Measurements from ENCODE around the gene S100A2. TPM values are rescaled to one million over a fixed set of nuclear protein-coding genes. Genes with fewer than 3 reads are reported as not detected.
A peak's percentile ranks its signal among the peaks of the same experiment; 100 is the strongest.
"Not testable (repeated sequence)": the region's sequence is repeated elsewhere in the genome, so short reads cannot be mapped to it uniquely, and the experiment has no call there.

The S100A2 gene
- total RNA-seq, 1 donor from 2014 or later, result 5.6 TPM

DNA sequence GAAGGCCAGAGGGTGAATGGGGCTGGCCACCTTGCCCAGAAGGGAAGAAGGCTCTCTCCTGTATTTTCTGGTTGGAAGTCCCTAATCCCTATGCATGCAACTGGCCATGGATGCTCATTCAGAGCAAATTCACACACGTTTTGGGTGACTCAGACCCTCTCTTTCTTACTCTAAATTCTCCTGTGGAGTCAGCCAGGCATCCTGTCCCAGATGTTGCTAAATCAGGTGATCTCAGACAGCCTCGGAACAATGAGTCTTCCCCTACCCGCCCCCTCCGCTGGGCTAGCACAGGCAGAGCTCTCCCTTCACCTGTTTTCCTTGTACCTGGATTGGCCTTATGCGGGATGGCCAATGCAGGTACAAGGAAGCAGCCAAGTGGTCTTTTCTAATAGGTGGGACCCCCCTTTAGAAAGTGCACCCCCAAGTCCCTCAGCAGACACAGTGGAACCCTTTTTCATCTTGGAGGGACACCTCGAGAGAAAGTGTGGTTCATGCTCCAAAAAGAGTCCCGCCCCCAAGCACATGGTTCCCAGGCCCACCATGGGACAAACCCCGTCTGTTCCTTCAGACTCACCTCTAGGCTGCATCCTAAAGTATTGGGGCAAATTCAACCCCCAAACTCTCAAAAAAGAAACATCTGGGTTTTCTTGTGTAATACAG, 38.5 kb downstream of the S100A2 start:
- Histone ChIP-seq H3K27ac (no peak overlapping the region), H3K36me3 (no peaks in the 10 kb centered on the region), H3K9me3 (no peaks in the 10 kb centered on the region), H3K4me3 (no peak overlapping the region), H3K27me3 (no peaks in the 10 kb centered on the region), H3K4me1 (peaks cover 16% of the 10 kb centered on the region)
- intact Hi-C loops (cut with DNase I), result no loop called here
- ATAC-seq (no peak), DNase-seq (peak; percentile 22)
- TF ChIP-seq, protein P1, sequence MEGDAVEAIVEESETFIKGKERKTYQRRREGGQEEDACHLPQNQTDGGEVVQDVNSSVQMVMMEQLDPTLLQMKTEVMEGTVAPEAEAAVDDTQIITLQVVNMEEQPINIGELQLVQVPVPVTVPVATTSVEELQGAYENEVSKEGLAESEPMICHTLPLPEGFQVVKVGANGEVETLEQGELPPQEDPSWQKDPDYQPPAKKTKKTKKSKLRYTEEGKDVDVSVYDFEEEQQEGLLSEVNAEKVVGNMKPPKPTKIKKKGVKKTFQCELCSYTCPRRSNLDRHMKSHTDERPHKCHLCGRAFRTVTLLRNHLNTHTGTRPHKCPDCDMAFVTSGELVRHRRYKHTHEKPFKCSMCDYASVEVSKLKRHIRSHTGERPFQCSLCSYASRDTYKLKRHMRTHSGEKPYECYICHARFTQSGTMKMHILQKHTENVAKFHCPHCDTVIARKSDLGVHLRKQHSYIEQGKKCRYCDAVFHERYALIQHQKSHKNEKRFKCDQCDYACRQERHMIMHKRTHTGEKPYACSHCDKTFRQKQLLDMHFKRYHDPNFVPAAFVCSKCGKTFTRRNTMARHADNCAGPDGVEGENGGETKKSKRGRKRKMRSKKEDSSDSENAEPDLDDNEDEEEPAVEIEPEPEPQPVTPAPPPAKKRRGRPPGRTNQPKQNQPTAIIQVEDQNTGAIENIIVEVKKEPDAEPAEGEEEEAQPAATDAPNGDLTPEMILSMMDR (IDR thresholded peaks at IDR 0.05), result no peak

DNA sequence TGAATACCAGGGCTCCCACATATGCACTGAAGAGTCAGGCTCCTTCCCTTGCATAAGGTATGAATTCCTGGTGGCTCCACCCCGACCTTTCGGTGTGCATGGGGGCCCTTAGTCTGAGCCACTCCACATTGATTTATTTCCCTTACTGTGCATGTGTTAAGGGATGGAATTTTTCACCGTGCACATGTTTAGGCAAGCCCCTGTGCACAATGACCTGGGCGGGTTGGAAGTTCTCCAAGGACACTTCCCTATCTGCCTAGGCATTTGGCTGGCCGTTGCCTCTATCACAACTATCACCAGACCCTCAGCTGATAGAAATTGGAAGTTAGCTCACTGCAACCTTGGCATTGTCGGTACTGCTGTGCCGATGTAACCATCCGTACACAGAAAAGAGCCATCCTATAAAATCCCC, 39.5 kb downstream of the S100A2 start:
- H3K4me1 ChIP-seq, result peaks cover 11% of the 10 kb centered on the region
- H3K27ac ChIP-seq, result no peak overlapping the region
- no peaks in the 10 kb centered on the region for H3K9me3 ChIP-seq
- DNase-seq (peak; percentile 49), ATAC-seq (peak; percentile 67)
- H3K36me3 ChIP-seq, result no peaks in the 10 kb centered on the region
- no peak overlapping the region for H3K4me3 ChIP-seq
- TF ChIP-seq, protein P1 (IDR thresholded peaks at IDR 0.05), result no peak
- no peaks in the 10 kb centered on the region for H3K27me3 ChIP-seq
- intact Hi-C loops (cut with DNase I), result no loop called here

DNA sequence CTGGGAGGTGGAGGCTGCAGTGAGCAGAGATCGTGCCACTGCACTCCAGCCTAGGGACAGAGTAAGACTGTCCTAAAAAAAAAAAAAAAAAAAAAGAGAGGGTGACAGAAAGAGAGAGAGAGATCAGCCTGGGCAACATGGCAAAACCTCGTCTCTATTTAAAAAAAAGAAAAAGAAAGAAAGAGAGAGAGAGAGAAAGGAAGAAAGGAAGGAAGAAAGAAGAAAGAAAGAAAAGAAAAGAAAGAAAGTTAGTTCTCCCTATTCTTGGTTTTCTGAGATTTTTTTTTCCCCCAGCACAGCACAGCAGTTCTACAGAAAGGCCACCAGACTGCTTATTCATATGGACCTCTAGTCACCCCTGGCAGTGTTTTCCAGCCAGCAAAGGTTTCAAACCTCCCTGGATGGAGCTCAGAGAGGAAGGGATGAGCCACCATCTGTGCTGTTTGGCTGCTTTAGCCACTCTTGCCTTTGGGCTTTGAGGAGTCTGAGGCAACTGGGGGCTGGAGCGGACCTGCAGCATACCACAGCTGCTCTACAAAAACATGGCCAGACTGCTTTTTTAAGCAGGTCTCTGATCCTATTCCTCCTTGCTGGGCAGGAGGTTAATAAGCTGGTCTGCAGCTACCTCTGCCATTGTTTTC, 40.4 kb downstream of the S100A2 start:
- TF ChIP-seq, protein P1 (IDR thresholded peaks at IDR 0.05), result no peak
- Histone ChIP-seq H3K4me1 (peaks cover 11% of the 10 kb centered on the region), H3K9me3 (no peaks in the 10 kb centered on the region), H3K36me3 (no peaks in the 10 kb centered on the region), H3K27ac (no peak overlapping the region), H3K27me3 (no peaks in the 10 kb centered on the region), H3K4me3 (no peak overlapping the region)
- ATAC-seq (no peak), DNase-seq (no peak)
- intact Hi-C loops (cut with DNase I), result no loop called here

DNA sequence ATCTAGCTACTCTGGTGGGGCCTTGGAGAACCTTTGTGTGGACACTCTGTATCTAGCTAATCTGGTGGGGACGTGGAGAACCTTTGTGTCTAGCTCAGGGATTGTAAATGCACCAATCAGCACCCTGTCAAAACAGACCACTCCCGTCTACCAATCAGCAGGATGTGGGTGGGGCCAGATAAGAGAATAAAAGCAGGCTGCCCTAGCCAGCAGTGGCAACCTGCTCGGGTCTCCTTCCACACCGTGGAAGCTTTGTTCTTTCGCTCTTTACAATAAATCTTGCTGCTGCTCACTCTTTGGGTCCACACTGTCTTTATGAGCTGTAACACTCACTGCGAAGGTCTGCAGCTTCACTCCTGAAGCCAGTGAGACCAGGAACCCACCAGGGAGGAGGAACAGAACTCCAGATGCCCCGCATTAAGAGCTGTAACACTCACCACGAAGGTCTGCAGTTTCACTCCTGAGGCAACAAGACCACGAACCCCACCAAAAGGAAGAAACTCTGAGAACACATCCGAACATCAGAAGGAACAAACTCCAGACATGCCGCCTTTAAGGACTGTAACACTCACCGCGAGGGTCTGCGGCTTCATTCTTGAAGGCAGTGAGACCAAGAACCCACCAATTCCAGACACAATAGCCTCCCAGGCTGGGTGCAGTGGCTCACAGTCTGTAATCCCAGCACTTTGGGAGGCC, 43.1 kb downstream of the S100A2 start:
- H3K9me3 ChIP-seq; H3K27ac ChIP-seq; ATAC-seq; H3K36me3 ChIP-seq; DNase-seq; intact Hi-C loops (cut with DNase I); H3K4me3 ChIP-seq; H3K27me3 ChIP-seq: not testable (repeated sequence)
- peaks cover 17% of the 10 kb centered on the region for H3K4me1 ChIP-seq

DNA sequence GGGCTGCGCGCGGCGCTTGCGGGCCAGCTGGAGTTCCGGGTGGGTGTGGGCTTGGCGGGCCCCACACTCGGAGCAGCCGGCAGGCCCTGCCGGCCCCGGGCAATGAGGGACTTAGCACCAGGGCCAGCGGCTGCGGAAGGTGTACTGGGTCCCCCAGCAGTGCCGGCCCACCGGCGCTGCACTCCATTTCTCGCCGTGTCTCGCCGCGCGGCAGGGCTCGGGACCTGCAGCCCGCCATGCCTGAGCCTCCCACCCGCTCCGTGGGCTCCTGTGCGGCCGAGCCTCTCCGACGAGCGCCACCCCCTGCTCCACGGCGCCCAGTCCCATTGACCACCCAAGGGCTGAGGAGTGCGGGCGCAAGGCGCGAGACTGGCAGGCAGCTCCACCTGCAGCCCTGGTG, 43.8 kb downstream of the S100A2 start:
- H3K27me3 ChIP-seq; H3K27ac ChIP-seq; DNase-seq; H3K36me3 ChIP-seq; H3K9me3 ChIP-seq; ATAC-seq; H3K4me3 ChIP-seq; intact Hi-C loops (cut with DNase I): not testable (repeated sequence)
- peaks cover 17% of the 10 kb centered on the region for H3K4me1 ChIP-seq

DNA sequence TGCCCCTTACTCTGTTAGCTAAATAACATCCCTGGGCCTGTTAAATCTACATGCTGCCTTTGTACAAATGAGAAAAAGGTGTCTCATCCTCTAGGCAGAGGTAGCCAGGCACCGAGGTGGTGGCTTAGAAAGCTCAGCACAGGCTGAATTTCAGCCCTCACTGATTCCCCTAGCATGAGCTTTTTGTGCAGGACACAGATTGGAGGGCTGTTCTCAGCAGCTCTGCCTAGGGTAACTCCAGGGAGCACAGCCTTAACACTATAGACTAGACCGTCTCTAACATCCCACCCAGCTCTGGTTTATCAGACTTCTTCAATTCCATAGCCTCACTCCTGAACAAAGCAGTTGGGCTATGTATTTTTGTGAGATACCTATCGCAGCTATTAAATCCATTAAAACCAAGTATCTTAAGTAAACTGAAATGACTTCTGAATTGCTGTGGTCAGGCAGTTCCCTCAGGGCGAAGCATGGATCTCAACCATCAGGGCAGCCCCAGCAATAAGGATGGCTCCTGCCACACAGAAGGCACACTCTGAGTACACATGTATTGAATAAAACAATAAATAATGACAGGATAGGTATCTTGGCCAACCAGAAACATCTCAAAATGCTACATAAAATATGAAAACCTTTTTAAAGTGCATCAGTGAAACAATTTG, 44.7 kb downstream of the S100A2 start:
- no peak for DNase-seq
- TF ChIP-seq, protein P1 (IDR thresholded peaks at IDR 0.05), result no peak
- Histone ChIP-seq H3K4me3 (no peak overlapping the region), H3K27ac (no peak overlapping the region), H3K36me3 (no peaks in the 10 kb centered on the region), H3K4me1 (peaks cover 12% of the 10 kb centered on the region), H3K9me3 (no peaks in the 10 kb centered on the region), H3K27me3 (no peaks in the 10 kb centered on the region)
- no peak for ATAC-seq
- intact Hi-C loops (cut with DNase I), result no loop called here

DNA sequence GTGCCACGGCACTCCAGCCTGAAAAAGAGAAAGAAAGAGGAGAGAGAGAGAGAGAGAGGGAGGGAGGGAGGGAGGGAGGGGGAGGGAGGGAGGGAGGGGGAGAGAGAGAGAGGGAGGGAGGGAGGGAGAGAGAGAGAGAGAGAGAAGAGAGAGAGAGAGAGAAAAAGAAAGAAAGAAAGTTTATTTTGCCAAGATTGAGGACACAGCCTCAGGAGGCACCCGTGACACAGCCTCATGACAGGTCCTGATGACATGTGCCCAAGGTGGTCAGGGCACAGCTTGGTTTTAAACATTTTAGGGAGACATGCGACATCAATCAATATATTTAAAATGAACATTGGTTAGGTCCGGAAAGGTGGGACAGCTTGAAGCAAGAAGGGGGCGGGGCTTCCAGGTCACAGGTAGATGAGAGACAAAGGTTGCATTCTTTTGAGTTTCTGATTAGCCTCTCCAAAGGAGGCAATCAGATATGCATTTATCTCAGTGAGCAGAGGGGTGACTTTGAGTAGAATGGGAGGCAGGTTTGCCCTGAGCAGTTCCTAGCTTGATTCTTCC, 45.4 kb downstream of the S100A2 start:
- H3K27me3 ChIP-seq; intact Hi-C loops (cut with DNase I); H3K27ac ChIP-seq; H3K4me3 ChIP-seq; H3K9me3 ChIP-seq; H3K36me3 ChIP-seq; ATAC-seq; DNase-seq: not testable (repeated sequence)
- peaks cover 13% of the 10 kb centered on the region for H3K4me1 ChIP-seq

Measured in upper lobe of right lung (tissue), 1 donor.